WTC11 (cell line): Measurements from ENCODE around the gene ADCK2. TPM values are rescaled to one million over a fixed set of nuclear protein-coding genes. Genes with fewer than 3 reads are reported as not detected.
A peak's percentile ranks its signal among the peaks of the same experiment; 100 is the strongest.

ENCODE experiments used
- ATAC-seq: fragments of 200-7000 bp; cut with Tn5 transposase; 2 replicates; pipeline ENCODE4 v1.10.0; 2021; ENCODE audit warnings: mild to moderate bottlenecking, moderate library complexity
- CTCF ChIA-PET: fragments of 300-600 bp; sonication (Branson Sonifier 250); formaldehyde crosslinking; loops from one replicate; lab custom pipeline; 2021; ENCODE audit warnings: antibody characterized with exemption; lab: Charles Lee
- POLR2A ChIA-PET: fragments of 350-600 bp; sonication (Branson Sonifier 250); formaldehyde crosslinking; loops from one replicate; lab custom pipeline; 2021; ENCODE audit warnings: antibody characterized with exemption; lab: Charles Lee
- DNase-seq: peaks from one replicate; pipeline ENCODE4 v3.0.0; 2021; ENCODE audit warnings: low spot score
- H3K27ac Mint-ChIP-seq: 2 replicates; pipeline ENCODE4 v1.8.0; 2021; ENCODE audit warnings: mixed read lengths
- H3K27me3 Mint-ChIP-seq: 2 replicates; pipeline ENCODE4 v1.8.0; 2021; ENCODE audit warnings: low read depth, mild to moderate bottlenecking, moderate library complexity, mixed read lengths
- H3K36me3 Mint-ChIP-seq: 2 replicates; pipeline ENCODE4 v1.8.0; 2021; ENCODE audit warnings: mixed read lengths
- H3K4me1 Mint-ChIP-seq: 2 replicates; pipeline ENCODE4 v1.8.0; 2022; ENCODE audit warnings: mixed read lengths
- H3K4me3 Mint-ChIP-seq: 2 replicates; pipeline ENCODE4 v1.8.0; 2021; ENCODE audit warnings: mild to moderate bottlenecking, moderate library complexity, mixed read lengths
- H3K9me3 Mint-ChIP-seq: 2 replicates; pipeline ENCODE4 v1.8.0; 2021; ENCODE audit warnings: mixed read lengths
- EMX1 ChIP-seq: fragments of 250-450 bp; sonication (Bioruptor Pico); IDR thresholded peaks from 2 replicates; pipeline ENCODE4 v1.8.0; 2021; ENCODE audit warnings: mild to moderate bottlenecking
- ESRRA ChIP-seq: sonication (generic); formaldehyde crosslinking; IDR thresholded peaks from 2 replicates; pipeline ENCODE4 v1.8.1; 2022; ENCODE audit warnings: mild to moderate bottlenecking, missing genetic modification reagents, borderline replicate concordance
- GRHL2 ChIP-seq: fragments of 250-450 bp; sonication (Bioruptor Pico); IDR thresholded peaks from 2 replicates; pipeline ENCODE4 v1.8.0; 2022; ENCODE audit warnings: mild to moderate bottlenecking, moderate library complexity; ENCODE audit not compliant: insufficient replicate concordance, severe bottlenecking
- KAT7 ChIP-seq: sonication (generic); formaldehyde crosslinking; IDR thresholded peaks from 2 replicates; pipeline ENCODE4 v1.8.1; 2023; ENCODE audit warnings: missing genetic modification reagents, mild to moderate bottlenecking, borderline replicate concordance
- MYBL2 ChIP-seq: sonication (generic); formaldehyde crosslinking; IDR thresholded peaks from 2 replicates; pipeline ENCODE4 v1.8.1; 2023; ENCODE audit warnings: mild to moderate bottlenecking, moderate library complexity, missing genetic modification reagents
- NFE2L1 ChIP-seq: sonication (generic); formaldehyde crosslinking; IDR thresholded peaks from 2 replicates; pipeline ENCODE4 v1.8.1; 2023; ENCODE audit warnings: missing genetic modification reagents
- NFYB ChIP-seq: sonication (generic); formaldehyde crosslinking; conservative IDR thresholded peaks from 2 replicates; pipeline ENCODE4 v1.8.0; 2022; ENCODE audit warnings: low read depth, missing genetic modification reagents
- OVOL2 ChIP-seq: fragments of 250-450 bp; sonication (Bioruptor Pico); IDR thresholded peaks from 2 replicates; pipeline ENCODE4 v1.9.0; 2021; ENCODE audit warnings: mild to moderate bottlenecking, borderline replicate concordance
- PRRX2 ChIP-seq: fragments of 250-450 bp; sonication (Bioruptor Pico); IDR thresholded peaks from 2 replicates; pipeline ENCODE4 v1.8.0; 2021; ENCODE audit warnings: mild to moderate bottlenecking
- SMAD3 ChIP-seq: sonication (generic); formaldehyde crosslinking; IDR thresholded peaks from 2 replicates; pipeline ENCODE4 v1.8.0; 2022; ENCODE audit warnings: missing genetic modification reagents, mild to moderate bottlenecking, borderline replicate concordance
- STAT6 ChIP-seq: sonication (generic); formaldehyde crosslinking; conservative IDR thresholded peaks from 2 replicates; pipeline ENCODE4 v1.8.1; 2023; ENCODE audit warnings: mild to moderate bottlenecking, low read depth, missing genetic modification reagents, moderate library complexity
- TCF7 ChIP-seq: sonication (generic); formaldehyde crosslinking; IDR thresholded peaks from 2 replicates; pipeline ENCODE4 v1.8.0; 2022; ENCODE audit warnings: mild to moderate bottlenecking, low read depth, missing genetic modification reagents, moderate library complexity
- TEAD1 ChIP-seq: sonication (generic); formaldehyde crosslinking; IDR thresholded peaks from 2 replicates; pipeline ENCODE4 v1.8.0; 2022; ENCODE audit warnings: mild to moderate bottlenecking, missing genetic modification reagents
- TP53 ChIP-seq: sonication (generic); formaldehyde crosslinking; IDR thresholded peaks from 2 replicates; pipeline ENCODE4 v1.8.1; 2023; ENCODE audit warnings: mild to moderate bottlenecking, missing genetic modification reagents
- USF1 ChIP-seq: sonication (generic); formaldehyde crosslinking; IDR thresholded peaks from 2 replicates; pipeline ENCODE4 v1.8.0; 2022; ENCODE audit warnings: mild to moderate bottlenecking, missing genetic modification reagents
- ZNF532 ChIP-seq: fragments of 250-450 bp; sonication (Bioruptor Pico); IDR thresholded peaks from 2 replicates; pipeline ENCODE4 v1.9.0; 2021; ENCODE audit warnings: mild to moderate bottlenecking, borderline replicate concordance
- total RNA-seq: library from RNA; stranded (reverse); gene quantifications from 3 replicates; pipeline ENCODE4 v1.2.3, GENCODE V29; 2021
- TF ChIP-seq, protein P1 (sequence below): sonication (generic); formaldehyde crosslinking; IDR thresholded peaks from 2 replicates; pipeline ENCODE4 v1.8.1; 2022; ENCODE audit warnings: low read depth, mild to moderate bottlenecking, moderate library complexity, missing genetic modification reagents, borderline replicate concordance
- TF ChIP-seq, protein P2 (sequence below): sonication (generic); formaldehyde crosslinking; IDR thresholded peaks from 2 replicates; pipeline ENCODE4 v1.8.1; 2023; ENCODE audit warnings: mild to moderate bottlenecking, missing genetic modification reagents, borderline replicate concordance

The ADCK2 gene
- total RNA-seq, 1 experiment from 2014 or later: 12.7 TPM

DNA sequence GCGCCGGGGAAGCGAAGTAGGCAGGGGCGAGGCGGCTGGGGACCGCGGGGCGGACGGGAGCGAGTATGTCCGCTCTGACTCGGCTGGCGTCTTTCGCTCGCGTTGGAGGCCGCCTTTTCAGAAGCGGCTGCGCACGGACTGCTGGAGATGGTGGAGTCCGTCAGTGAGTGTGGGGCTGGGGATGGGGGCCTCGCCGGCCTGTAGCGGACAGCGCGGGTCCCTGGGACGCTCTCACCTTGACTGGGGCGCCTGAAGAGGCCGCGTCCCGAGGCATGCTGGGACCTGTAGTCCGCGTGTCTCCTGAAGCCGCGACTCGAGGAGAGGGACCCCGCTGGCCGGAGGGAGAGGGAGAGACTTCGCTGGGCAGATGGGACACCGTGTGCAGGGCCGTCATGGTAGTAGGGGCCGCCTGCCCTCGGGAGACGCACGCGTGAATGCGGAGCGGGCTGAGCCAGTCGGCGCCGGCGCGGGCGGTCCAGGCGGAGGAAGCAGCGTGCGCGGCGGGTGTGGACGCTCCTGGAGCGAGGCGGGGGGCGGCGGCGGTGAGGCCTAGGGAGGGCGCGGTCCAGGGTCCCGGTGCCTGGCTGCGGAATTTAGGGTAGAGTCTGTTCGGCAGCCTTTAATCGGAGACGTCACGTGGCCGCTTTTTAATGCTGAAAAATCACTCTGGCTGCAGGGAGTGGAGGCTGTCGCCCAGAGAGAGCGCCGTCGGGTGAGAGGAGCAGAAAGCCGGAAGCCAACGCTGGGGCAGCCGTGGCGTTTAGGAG is 24.1 kb downstream of the ADCK2 start, which contains the start of gene NDUFB2 (continued):
- TF ChIP-seq, protein P1, sequence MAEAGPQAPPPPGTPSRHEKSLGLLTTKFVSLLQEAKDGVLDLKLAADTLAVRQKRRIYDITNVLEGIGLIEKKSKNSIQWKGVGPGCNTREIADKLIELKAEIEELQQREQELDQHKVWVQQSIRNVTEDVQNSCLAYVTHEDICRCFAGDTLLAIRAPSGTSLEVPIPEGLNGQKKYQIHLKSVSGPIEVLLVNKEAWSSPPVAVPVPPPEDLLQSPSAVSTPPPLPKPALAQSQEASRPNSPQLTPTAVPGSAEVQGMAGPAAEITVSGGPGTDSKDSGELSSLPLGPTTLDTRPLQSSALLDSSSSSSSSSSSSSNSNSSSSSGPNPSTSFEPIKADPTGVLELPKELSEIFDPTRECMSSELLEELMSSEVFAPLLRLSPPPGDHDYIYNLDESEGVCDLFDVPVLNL (CRISPR knock-in tag): peak; percentile 75; the same call in 1 of the 2 replicates
- TF ChIP-seq MYBL2 (CRISPR knock-in tag): peak; percentile 82; the same call in 1 of the 2 replicates
- no peak; the same call in 1 of the 2 replicates for TF ChIP-seq ZNF532
- no peak for TF ChIP-seq OVOL2
- peak; percentile 51; the same call in 1 of the 2 replicates for TF ChIP-seq PRRX2 (CRISPR knock-in tag)
- no peak for TF ChIP-seq STAT6 (CRISPR knock-in tag)
- peak; percentile 88; the same call in 1 of the 2 replicates for TF ChIP-seq TCF7 (CRISPR knock-in tag)
- TF ChIP-seq GRHL2 (CRISPR knock-in tag): no peak
- TF ChIP-seq TP53 (CRISPR knock-in tag): no peak
- no peak for TF ChIP-seq KAT7
- peak; percentile 76; the same call in 1 of the 2 replicates for TF ChIP-seq TEAD1
- 0 out of 2 replicates have a peak, but pooled peaks have one; percentile 63 for TF ChIP-seq SMAD3
- peak; percentile 78 for TF ChIP-seq ESRRA (CRISPR knock-in tag)

DNA sequence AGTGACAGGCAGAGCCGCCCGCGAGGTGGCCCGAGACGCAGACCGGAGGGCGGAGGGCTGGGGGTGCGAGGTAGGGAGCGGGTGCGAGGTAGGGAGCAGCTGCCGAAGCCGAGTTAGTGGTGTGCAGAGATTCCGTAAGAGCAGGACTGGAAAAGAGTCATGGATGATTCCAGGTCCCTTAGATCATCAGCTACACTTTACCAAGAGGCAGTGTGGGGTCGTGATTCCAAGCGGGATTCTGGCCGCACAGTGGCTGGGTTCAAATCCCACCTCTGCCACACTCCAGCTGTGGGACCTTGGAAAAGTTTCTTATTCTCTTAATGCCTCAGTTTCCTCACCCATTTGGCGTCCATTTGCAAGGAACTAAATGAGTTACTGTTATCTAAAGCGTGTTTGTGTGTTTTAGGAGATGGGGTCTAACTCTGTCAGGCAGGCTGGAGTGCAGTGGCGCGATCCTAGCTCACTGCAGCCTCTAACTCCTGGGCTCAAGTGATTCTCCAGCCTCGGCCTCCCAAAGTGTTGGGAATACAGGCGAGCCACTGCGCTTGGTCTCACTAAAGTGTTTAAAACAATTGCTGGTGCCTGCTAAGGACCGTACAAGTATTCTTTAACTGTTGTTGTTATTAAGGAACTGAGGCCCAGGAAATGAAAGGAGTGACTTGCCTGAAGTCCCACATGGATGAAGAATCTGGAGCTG is 24.9 kb downstream of the ADCK2 start:
- peak overlapping the region; percentile 90 for H3K4me3 Mint-ChIP-seq
- ATAC-seq (no peak), DNase-seq (no peak)
- no peaks in the 10 kb centered on the region for H3K27me3 Mint-ChIP-seq
- POLR2A ChIA-PET: no interaction called here
- peaks cover 20% of the 10 kb centered on the region for H3K4me1 Mint-ChIP-seq
- CTCF ChIA-PET: no interaction called here
- H3K36me3 Mint-ChIP-seq: peaks cover under 1% of the 10 kb centered on the region; the same call in 1 of the 2 replicates
- no peak for TF ChIP-seq NFYB (CRISPR knock-in tag)
- no peak for TF ChIP-seq NFE2L1 (CRISPR knock-in tag)
- TF ChIP-seq, protein P2, sequence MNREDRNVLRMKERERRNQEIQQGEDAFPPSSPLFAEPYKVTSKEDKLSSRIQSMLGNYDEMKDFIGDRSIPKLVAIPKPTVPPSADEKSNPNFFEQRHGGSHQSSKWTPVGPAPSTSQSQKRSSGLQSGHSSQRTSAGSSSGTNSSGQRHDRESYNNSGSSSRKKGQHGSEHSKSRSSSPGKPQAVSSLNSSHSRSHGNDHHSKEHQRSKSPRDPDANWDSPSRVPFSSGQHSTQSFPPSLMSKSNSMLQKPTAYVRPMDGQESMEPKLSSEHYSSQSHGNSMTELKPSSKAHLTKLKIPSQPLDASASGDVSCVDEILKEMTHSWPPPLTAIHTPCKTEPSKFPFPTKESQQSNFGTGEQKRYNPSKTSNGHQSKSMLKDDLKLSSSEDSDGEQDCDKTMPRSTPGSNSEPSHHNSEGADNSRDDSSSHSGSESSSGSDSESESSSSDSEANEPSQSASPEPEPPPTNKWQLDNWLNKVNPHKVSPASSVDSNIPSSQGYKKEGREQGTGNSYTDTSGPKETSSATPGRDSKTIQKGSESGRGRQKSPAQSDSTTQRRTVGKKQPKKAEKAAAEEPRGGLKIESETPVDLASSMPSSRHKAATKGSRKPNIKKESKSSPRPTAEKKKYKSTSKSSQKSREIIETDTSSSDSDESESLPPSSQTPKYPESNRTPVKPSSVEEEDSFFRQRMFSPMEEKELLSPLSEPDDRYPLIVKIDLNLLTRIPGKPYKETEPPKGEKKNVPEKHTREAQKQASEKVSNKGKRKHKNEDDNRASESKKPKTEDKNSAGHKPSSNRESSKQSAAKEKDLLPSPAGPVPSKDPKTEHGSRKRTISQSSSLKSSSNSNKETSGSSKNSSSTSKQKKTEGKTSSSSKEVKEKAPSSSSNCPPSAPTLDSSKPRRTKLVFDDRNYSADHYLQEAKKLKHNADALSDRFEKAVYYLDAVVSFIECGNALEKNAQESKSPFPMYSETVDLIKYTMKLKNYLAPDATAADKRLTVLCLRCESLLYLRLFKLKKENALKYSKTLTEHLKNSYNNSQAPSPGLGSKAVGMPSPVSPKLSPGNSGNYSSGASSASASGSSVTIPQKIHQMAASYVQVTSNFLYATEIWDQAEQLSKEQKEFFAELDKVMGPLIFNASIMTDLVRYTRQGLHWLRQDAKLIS (CRISPR knock-in tag): no peak
- TF ChIP-seq EMX1 (CRISPR knock-in tag): no peak
- TF ChIP-seq USF1 (CRISPR knock-in tag): 0 out of 2 replicates have a peak, but pooled peaks have one; percentile 1
- TF ChIP-seq TEAD1: 0 out of 2 replicates have a peak, but pooled peaks have one; percentile 58
- TF ChIP-seq, all 79 proteins: peak for 2
- Mint-ChIP-seq H3K27ac (0 out of 2 replicates have a peak overlapping the region, but pooled peaks have one; percentile 53), H3K9me3 (no peaks in the 10 kb centered on the region)
